CD4-positive, alpha-beta T cell treated with Interferon alpha-2 for 1 hour (primary cell): ENCODE measurements around the gene RGCC.
A peak's percentile ranks its signal among the peaks of the same experiment; 100 is the strongest.
"Not testable (repeated sequence)": the region's sequence is repeated elsewhere in the genome, so short reads cannot be mapped to it uniquely, and the experiment has no call there.

Experiments used
- DNase-seq, 2 donors: peaks; one replicate each; pipeline ENCODE4 v3.0.0-alpha.2; 2020 to 2022

Gene RGCC

GRCh38 chr13:41456768-41457588, at the start of gene RGCC:
TSS of gene RGCC (plus strand) at chr13:41457550. CDS start at chr13:41457708, 158 bp downstream.
- DNase-seq, result peak; percentile 95 to 97

- no peak for DNase-seq
These were observed 49.2 kb upstream of the RGCC start for GRCh38 chr13:41408121-41408520.

- no peak for DNase-seq
These were observed 48.6 kb upstream of the RGCC start for GRCh38 chr13:41408746-41409145.

- DNase-seq, result no peak
These were observed 47.7 kb upstream of the RGCC start for GRCh38 chr13:41409611-41410010.

GRCh38 chr13:41411060-41411459, 46.3 kb upstream of the RGCC start:
- DNase-seq, result no peak

GRCh38 chr13:41411522-41411921, 45.8 kb upstream of the RGCC start:
- DNase-seq, result peak; percentile 15 to 55

GRCh38 chr13:41413872-41414271, 43.5 kb upstream of the RGCC start:
- no peak for DNase-seq

- DNase-seq, result no peak
These were observed 41.1 kb upstream of the RGCC start for GRCh38 chr13:41416276-41416675.

- no peak for DNase-seq
These were observed 39.3 kb upstream of the RGCC start for GRCh38 chr13:41418027-41418426.

GRCh38 chr13:41418731-41419130, 38.6 kb upstream of the RGCC start:
- DNase-seq, result no peak

- DNase-seq, result no peak
These were observed 38.1 kb upstream of the RGCC start for GRCh38 chr13:41419206-41419605.

GRCh38 chr13:41420146-41420545, 37.2 kb upstream of the RGCC start:
- DNase-seq, result no peak

GRCh38 chr13:41421330-41421729, 36.0 kb upstream of the RGCC start:
- DNase-seq, result not testable (repeated sequence)

GRCh38 chr13:41421983-41422382, 35.4 kb upstream of the RGCC start:
- not testable (repeated sequence) for DNase-seq

- DNase-seq, result not testable (repeated sequence)
These were observed 34.1 kb upstream of the RGCC start for GRCh38 chr13:41423259-41423658.

GRCh38 chr13:41424675-41425074, 32.7 kb upstream of the RGCC start:
- not testable (repeated sequence) for DNase-seq

- DNase-seq, result no peak
These were observed 31.3 kb upstream of the RGCC start for GRCh38 chr13:41426047-41426446.

GRCh38 chr13:41427666-41428065, 29.7 kb upstream of the RGCC start:
- DNase-seq, result no peak

- DNase-seq, result peak; percentile 36 to 51
These were observed 29.2 kb upstream of the RGCC start for GRCh38 chr13:41428155-41428554.

- DNase-seq, result not testable (repeated sequence)
These were observed 23.3 kb upstream of the RGCC start for GRCh38 chr13:41434030-41434429.

GRCh38 chr13:41434831-41435520, 22.4 kb upstream of the RGCC start:
- no peak for DNase-seq

- no peak for DNase-seq
These were observed 13.4 kb upstream of the RGCC start for GRCh38 chr13:41443969-41444368.

GRCh38 chr13:41452462-41452861, 4.9 kb upstream of the RGCC start:
- DNase-seq, result no peak

GRCh38 chr13:41453620-41454019, 3.7 kb upstream of the RGCC start:
- DNase-seq, result no peak
